Astrocyte (in vitro differentiated cells and primary cell): ENCODE results near the gene RBP5.

Experiments used
- CTCF ChIP-seq: IDR thresholded peaks from 2 replicates; pipeline ENCODE4 v1.5.1; 2011; ENCODE audit warnings: low read depth, mild to moderate bottlenecking, inconsistent platforms, low read length, moderate library complexity; ENCODE audit not compliant: insufficient read depth
- EZH2 ChIP-seq: IDR thresholded peaks from 2 replicates; pipeline ENCODE4 v1.6.1; 2012; ENCODE audit warnings: mild to moderate bottlenecking, low read length, inconsistent platforms; ENCODE audit not compliant: insufficient read depth

GRCh38 chr12:7110661-7111060 lies 18.0 kb downstream of the RBP5 start:
- TF ChIP-seq CTCF (no peak), EZH2 (no peak)
